T-helper 17 cell (primary cell): ENCODE measurements around the gene NOXA1. TPM values are rescaled to one million over a fixed set of nuclear protein-coding genes. Genes with fewer than 3 reads are reported as not detected.
"Not testable (repeated sequence)": the region's sequence is repeated elsewhere in the genome, so short reads cannot be mapped to it uniquely, and the experiment has no call there.

Source experiments
- ATAC-seq: fragments of 150-1000 bp; cut with Tn5 transposase; 2 replicates; pipeline ENCODE4 v1.10.0; 2021; ENCODE audit warnings: mild to moderate bottlenecking, moderate library complexity
- DNase-seq, 3 donors: peaks; one replicate each; pipeline versions ENCODE4 v3.0.0 to v3.0.0-alpha.2; 2020 to 2021
- H3K9me3 ChIP-seq: one replicate; pipeline ENCODE4 v1.7.0; 2013; ENCODE audit warnings: low read length, mild to moderate bottlenecking; ENCODE audit not compliant: control insufficient read depth, poor library complexity, severe bottlenecking
- H3K27ac Mint-ChIP-seq: one replicate; pipeline ENCODE4 v1.8.0; 2022; ENCODE audit warnings: mild to moderate bottlenecking, moderate library complexity, mixed read lengths
- H3K27me3 Mint-ChIP-seq: one replicate; pipeline ENCODE4 v1.8.0; 2022; ENCODE audit warnings: mixed read lengths
- H3K36me3 Mint-ChIP-seq: one replicate; pipeline ENCODE4 v1.8.0; 2022; ENCODE audit warnings: low read depth, mixed read lengths
- H3K4me1 Mint-ChIP-seq: one replicate; pipeline ENCODE4 v1.8.0; 2022; ENCODE audit warnings: mild to moderate bottlenecking, mixed read lengths
- H3K4me3 Mint-ChIP-seq: one replicate; pipeline ENCODE4 v1.8.0; 2022; ENCODE audit warnings: mild to moderate bottlenecking, moderate library complexity, mixed read lengths
- total RNA-seq, 4 donors: library from RNA in 2 of 4; stranded (reverse) in 2 of 4; gene quantifications; one replicate each; pipeline ENCODE4 v1.2.3 and lab custom pipeline; 2022 to 2026

Gene NOXA1
- total RNA-seq, 2 donors from 2014 or later, result 3.0 to 3.3 TPM

GRCh38 chr9:137449931-137450538 lies 26.8 kb downstream of the NOXA1 start:
- Mint-ChIP-seq H3K27me3 (no peaks in the 10 kb centered on the region), H3K4me1 (peaks cover 25% of the 10 kb centered on the region), H3K4me3 (peak overlapping the region; percentile 83), H3K27ac (peak overlapping the region; percentile 49), H3K36me3 (no peaks in the 10 kb centered on the region)
- ATAC-seq, result peak; percentile 27
- no peaks in the 10 kb centered on the region for H3K9me3 ChIP-seq
- peak in 1 of 3 donors; percentile 46 for DNase-seq

DNA sequence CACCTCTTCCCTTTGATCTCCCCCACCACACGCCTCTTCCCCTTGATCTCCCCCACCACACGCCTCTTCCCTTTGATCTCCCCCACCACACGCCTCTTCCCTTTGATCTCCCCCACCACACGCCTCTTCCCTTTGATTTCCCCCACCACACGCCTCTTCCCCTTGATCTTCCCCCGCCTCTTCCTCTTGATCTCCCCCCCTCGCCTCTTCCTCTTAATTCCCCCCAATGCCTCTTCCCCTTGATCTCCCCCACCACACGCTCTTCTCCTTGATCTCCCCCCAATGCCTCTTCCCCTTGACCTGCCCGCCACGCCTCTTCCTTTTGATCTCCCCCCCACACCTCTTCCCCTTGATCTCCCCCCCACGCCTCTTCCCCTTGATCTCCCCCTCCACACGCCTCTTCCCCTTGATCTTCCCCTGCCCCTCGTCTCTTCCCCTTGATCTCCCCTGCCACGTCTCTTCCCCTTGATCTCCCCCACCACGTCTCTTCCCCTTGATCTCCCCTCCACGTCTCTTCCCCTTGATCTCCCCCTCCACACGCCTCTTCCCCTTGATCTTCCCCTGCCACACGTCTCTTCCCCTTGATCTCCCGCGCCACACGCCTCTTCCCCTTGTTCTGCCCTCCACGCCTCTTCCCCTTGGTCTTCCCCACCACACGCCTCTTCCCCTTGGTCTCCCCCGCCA lies 27.5 kb downstream of the NOXA1 start:
- peaks cover 20% of the 10 kb centered on the region for H3K4me1 Mint-ChIP-seq
- H3K27ac Mint-ChIP-seq, result peak overlapping the region; percentile 49
- peak in 2 of 3 donors; percentile 3 to 43 for DNase-seq

DNA sequence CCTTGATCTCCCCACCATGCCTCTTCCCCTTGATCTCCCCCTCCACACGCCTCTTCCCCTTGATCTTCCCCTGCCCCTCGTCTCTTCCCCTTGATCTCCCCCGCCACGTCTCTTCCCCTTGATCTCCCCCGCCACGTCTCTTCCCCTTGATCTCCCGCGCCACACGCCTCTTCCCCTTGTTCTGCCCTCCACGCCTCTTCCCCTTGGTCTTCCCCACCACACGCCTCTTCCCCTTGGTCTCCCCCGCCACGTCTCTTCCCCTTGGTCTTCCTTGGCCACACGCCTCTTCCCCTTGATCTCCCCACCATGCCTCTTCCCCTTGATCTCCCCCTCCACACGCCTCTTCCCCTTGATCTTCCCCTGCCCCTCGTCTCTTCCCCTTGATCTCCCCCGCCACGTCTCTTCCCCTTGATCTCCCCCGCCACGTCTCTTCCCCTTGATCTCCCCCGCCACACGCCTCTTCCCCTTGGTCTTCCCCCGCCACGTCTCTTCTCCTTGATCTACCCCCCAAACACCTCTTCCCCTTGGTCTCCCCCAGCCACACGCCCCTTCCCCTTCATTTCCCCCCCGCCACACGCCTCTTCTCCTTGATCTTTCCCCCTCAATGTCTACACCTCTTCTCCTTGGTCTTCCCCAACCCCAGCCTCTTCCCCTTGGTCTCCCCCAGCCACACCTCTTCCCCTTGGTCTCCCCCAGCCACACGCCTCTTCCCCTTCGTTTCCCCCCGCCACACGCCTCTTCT lies 28.2 kb downstream of the NOXA1 start:
- H3K27ac Mint-ChIP-seq, H3K9me3 ChIP-seq, H3K27me3 Mint-ChIP-seq, ATAC-seq, H3K36me3 Mint-ChIP-seq: not testable (repeated sequence)
- Mint-ChIP-seq H3K4me3 (peak overlapping the region; percentile 83), H3K4me1 (peaks cover 20% of the 10 kb centered on the region)
- DNase-seq, result peak in 1 of 3 donors; percentile 18

More for the DNA sequence above, 27.5 kb downstream of the NOXA1 start:
- ATAC-seq, H3K9me3 ChIP-seq, H3K36me3 Mint-ChIP-seq, H3K27me3 Mint-ChIP-seq: not testable (repeated sequence)
- H3K4me3 Mint-ChIP-seq, result peak overlapping the region; percentile 83

DNA sequence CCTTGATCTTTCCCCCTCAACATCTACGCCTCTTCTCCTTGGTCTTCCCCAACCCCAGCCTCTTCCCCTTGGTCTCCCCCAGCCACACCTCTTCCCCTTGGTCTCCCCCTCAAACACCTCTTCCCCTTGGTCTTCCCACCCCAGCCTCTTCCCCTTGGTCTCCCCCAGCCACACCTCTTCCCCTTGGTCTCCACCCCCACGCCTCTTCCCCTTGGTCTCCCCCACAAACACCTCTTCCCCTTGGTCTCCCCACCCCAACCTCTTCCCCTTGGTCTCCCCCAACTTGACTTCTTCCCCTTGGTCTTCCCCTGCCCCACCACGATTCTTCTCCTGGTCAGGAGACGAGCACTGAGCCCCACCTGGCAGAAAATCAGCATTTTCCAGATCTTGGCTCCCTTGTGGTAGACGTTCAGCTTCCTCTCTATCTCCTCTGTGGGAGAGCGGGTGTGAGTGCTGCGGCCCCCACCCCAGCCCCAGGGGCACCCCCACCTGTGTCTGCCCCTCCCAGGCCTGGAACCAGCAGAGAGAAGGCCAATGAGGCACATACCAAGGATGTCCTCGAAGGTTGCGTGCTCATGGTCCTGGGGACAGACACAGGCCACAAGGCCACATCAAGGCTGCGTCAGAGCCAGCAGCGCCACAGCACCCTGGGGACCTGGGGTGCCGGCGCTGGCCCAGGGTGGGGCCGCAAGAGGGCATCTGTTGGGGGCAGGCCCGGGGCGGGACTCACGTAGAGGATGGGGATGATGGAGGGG lies 29.0 kb downstream of the NOXA1 start:
- Mint-ChIP-seq H3K4me1 (peaks cover 17% of the 10 kb centered on the region), H3K36me3 (no peaks in the 10 kb centered on the region), H3K4me3 (peak overlapping the region; percentile 83), H3K27ac (no peak overlapping the region), H3K27me3 (no peaks in the 10 kb centered on the region)
- ATAC-seq (no peak), DNase-seq (peak in 2 of 3 donors; percentile 1 to 5)
- no peaks in the 10 kb centered on the region for H3K9me3 ChIP-seq

GRCh38 chr9:137452761-137453642 lies 29.8 kb downstream of the NOXA1 start:
- no peak for ATAC-seq
- H3K36me3 Mint-ChIP-seq, result no peaks in the 10 kb centered on the region
- no peaks in the 10 kb centered on the region for H3K27me3 Mint-ChIP-seq
- H3K27ac Mint-ChIP-seq, result no peak overlapping the region
- peaks cover 16% of the 10 kb centered on the region for H3K4me1 Mint-ChIP-seq
- no peaks in the 10 kb centered on the region for H3K9me3 ChIP-seq
- peak overlapping the region; percentile 83 for H3K4me3 Mint-ChIP-seq
- DNase-seq, result peak in 2 of 3 donors; percentile 5 to 10

DNA sequence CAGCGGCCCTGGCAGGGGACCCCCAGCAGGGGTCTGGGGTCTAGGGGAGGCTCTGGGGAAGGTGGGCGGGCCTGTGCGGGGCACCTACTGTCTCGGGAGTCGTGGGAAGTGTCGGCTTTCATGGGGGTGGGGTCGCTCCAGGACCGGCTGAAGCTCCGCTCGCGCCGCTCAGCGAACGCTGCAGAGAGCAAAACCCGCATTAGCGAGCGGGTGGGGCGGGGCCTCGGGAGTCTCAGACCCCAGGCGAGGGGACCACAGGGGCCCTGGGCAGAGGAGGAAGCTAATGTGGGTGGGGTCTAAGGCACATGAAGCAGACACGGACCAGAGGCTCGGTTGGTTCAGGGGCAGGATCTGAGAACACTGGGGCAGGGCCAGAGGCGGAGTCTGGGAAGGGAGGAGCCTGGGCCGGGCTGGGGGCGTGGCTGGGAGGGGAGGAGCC lies 30.5 kb downstream of the NOXA1 start:
- no peak overlapping the region for H3K27ac Mint-ChIP-seq
- peak; percentile 67 for ATAC-seq
- H3K27me3 Mint-ChIP-seq, result no peaks in the 10 kb centered on the region
- H3K4me1 Mint-ChIP-seq, result peaks cover 16% of the 10 kb centered on the region
- no peaks in the 10 kb centered on the region for H3K36me3 Mint-ChIP-seq
- no peaks in the 10 kb centered on the region for H3K9me3 ChIP-seq
- DNase-seq, result peak; percentile 40 to 58 (median 48)
- H3K4me3 Mint-ChIP-seq, result peak overlapping the region; percentile 66

GRCh38 chr9:137454145-137454596 lies 31.0 kb downstream of the NOXA1 start:
- Mint-ChIP-seq H3K4me1 (peaks cover 14% of the 10 kb centered on the region), H3K4me3 (peak overlapping the region; percentile 64), H3K27ac (no peak overlapping the region), H3K27me3 (no peaks in the 10 kb centered on the region), H3K36me3 (no peaks in the 10 kb centered on the region)
- peak; percentile 39 for ATAC-seq
- H3K9me3 ChIP-seq, result no peaks in the 10 kb centered on the region
- peak in 2 of 3 donors; percentile 43 to 48 for DNase-seq

- H3K36me3 Mint-ChIP-seq, result no peaks in the 10 kb centered on the region
- no peaks in the 10 kb centered on the region for H3K9me3 ChIP-seq
- no peak overlapping the region for H3K27ac Mint-ChIP-seq
- DNase-seq (peak in 2 of 3 donors; percentile 4), ATAC-seq (no peak)
- peak overlapping the region; percentile 64 for H3K4me3 Mint-ChIP-seq
- peaks cover 15% of the 10 kb centered on the region for H3K4me1 Mint-ChIP-seq
- no peaks in the 10 kb centered on the region for H3K27me3 Mint-ChIP-seq
Observed at GRCh38 chr9:137454597-137455358, 31.6 kb downstream of the NOXA1 start.

GRCh38 chr9:137455359-137455991 lies 32.3 kb downstream of the NOXA1 start:
- no peak overlapping the region for H3K27ac Mint-ChIP-seq

GRCh38 chr9:137456061-137456863 lies 33.1 kb downstream of the NOXA1 start:
- H3K9me3 ChIP-seq, result no peaks in the 10 kb centered on the region
- peak in 1 of 3 donors; percentile 3 for DNase-seq
- no peak for ATAC-seq
- Mint-ChIP-seq H3K36me3 (no peaks in the 10 kb centered on the region), H3K27ac (peak overlapping the region; percentile 27), H3K4me1 (peaks cover 17% of the 10 kb centered on the region), H3K4me3 (no peak overlapping the region), H3K27me3 (no peaks in the 10 kb centered on the region)

More at GRCh38 chr9:137455359-137455991, 32.3 kb downstream of the NOXA1 start:
- H3K9me3 ChIP-seq, result no peaks in the 10 kb centered on the region
- ATAC-seq (no peak), DNase-seq (peak in 2 of 3 donors; percentile 4 to 6)
- no peaks in the 10 kb centered on the region for H3K36me3 Mint-ChIP-seq
- H3K27me3 Mint-ChIP-seq, result no peaks in the 10 kb centered on the region
- no peak overlapping the region for H3K4me3 Mint-ChIP-seq
- peaks cover 18% of the 10 kb centered on the region for H3K4me1 Mint-ChIP-seq
